Activated CD8-positive, alpha-beta memory T cell treated with anti-CD3 and anti-CD28 coated beads for 36 hours (primary cell): ENCODE data around the gene DNAJA3. TPM values are rescaled to one million over a fixed set of nuclear protein-coding genes. Genes with fewer than 3 reads are reported as not detected.

Source experiments
- CTCF ChIA-PET: fragments of 350-600 bp; sonication (Branson Sonifier 250); formaldehyde crosslinking; loops from one replicate; lab custom pipeline; 2021; ENCODE audit warnings: antibody characterized with exemption; lab: Charles Lee
- POLR2A ChIA-PET: fragments of 350-600 bp; sonication (Branson Sonifier 250); formaldehyde crosslinking; loops from one replicate; lab custom pipeline; 2021; ENCODE audit warnings: antibody characterized with exemption; lab: Charles Lee
- total RNA-seq, 2 experiments: library from RNA; stranded (reverse); gene quantifications; one replicate each; pipeline ENCODE4 v1.2.3, GENCODE V29; 2021

DNAJA3 gene
- total RNA-seq, 2 experiments from 2014 or later: 109 to 111 TPM

DNA sequence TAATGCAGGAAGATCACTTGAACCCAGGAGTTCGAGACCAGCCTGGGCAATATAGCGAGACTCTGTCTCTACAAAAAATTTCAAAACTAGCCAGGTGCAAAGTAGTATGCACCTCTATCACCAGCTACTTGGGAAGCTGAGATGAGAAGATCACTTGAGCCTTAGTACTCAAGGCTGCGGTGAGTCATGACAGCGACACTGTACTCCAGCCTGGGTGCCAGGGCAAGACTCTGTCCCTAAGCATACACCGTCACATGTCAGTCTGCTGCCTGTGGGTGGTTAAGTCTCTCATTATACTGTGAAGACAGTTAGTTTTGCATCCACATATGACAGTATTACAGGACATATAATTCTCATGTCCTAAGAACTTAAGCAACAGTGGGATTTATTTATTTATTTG, 27.0 kb downstream of the DNAJA3 start:
- CTCF ChIA-PET: no interaction called here
- POLR2A ChIA-PET: no interaction called here

DNA sequence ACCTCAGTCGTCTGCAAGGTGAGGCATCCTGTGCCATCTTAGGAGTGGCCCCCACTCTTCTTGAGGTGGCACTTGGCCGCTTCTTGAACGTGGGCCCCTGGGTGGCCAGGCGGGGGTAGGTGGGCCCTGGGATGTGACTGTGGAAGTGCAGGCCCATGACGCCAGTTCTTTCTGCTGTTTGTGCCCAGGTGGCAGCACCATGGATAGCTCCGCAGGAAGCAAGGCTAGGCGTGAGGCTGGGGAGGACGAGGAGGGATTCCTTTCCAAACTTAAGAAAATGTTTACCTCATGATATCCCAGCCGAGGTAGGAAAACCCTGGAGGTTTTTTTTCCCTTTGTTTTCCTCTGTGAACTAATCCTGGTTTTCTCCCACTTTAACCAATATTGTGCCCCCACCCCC, 29.0 kb downstream of the DNAJA3 start:
- ChIA-PET POLR2A (no interaction called here), CTCF (no interaction called here)

DNA sequence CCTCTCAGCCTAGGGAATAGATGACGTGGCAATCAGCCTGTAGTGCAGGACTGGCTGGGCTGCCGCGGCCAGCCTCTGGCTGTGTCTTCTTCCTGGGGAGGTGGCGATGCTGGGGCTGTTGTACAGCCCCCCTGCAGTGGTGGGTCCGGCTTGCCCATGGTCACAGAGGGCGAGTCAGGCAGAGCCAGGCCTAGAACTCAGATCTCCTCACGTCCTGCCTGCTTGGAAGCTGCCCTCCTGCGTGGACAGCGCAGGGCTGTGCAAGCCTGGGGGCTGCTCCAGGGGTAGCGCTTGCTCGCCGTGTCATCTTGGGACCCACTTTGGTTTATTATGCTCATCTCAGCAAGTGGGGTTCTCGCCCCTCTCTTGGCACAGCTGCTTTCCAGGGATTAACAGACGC, 29.4 kb downstream of the DNAJA3 start:
- CTCF ChIA-PET: no interaction called here

DNA sequence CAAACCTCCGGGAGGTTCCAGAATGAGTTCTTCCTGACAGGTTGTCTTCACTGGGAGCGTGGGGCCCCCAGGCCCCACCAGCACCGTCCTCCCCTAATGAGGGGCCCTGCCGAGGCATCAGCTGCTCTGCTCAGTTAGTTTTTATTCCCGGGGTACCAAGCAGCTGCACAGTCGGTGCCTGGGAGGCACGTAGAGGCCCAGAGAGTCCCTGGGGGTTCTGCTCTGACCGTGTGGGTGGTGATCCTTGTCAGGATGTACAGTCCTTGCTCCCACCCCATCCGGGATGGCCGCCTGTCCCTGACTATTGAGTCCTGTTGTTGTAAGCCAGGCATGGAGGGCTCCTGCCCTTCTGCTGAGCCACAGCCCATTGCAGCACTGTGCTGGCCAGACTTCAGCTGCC, 30.3 kb downstream of the DNAJA3 start:
- CTCF ChIA-PET: no interaction called here
- POLR2A ChIA-PET: no interaction called here

More for the DNA sequence above, 29.4 kb downstream of the DNAJA3 start:
- POLR2A ChIA-PET: no interaction called here

DNA sequence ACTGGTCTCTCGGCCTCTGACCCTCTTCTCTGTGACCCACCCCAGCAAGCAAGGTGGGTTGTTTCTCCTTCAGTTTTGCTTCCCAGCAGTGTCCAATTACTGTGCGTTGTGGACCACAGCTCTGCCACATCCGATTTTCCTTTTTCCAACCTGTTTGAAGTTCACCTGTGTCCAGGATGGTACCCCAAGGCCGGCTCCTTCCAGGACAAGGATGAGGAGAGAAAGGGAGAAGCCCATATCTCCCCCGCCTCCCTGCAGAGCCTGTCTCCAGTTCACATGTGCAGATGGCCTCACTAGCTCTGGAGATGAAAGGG, 35.2 kb downstream of the DNAJA3 start:
- POLR2A ChIA-PET: interaction anchor here (0.6 kb wide), 2 partner anchors 75 to 373 kb away, joined by 13 to 15 read pairs; no protein-coding TSS in a partner anchor
- CTCF ChIA-PET: no interaction called here

DNA sequence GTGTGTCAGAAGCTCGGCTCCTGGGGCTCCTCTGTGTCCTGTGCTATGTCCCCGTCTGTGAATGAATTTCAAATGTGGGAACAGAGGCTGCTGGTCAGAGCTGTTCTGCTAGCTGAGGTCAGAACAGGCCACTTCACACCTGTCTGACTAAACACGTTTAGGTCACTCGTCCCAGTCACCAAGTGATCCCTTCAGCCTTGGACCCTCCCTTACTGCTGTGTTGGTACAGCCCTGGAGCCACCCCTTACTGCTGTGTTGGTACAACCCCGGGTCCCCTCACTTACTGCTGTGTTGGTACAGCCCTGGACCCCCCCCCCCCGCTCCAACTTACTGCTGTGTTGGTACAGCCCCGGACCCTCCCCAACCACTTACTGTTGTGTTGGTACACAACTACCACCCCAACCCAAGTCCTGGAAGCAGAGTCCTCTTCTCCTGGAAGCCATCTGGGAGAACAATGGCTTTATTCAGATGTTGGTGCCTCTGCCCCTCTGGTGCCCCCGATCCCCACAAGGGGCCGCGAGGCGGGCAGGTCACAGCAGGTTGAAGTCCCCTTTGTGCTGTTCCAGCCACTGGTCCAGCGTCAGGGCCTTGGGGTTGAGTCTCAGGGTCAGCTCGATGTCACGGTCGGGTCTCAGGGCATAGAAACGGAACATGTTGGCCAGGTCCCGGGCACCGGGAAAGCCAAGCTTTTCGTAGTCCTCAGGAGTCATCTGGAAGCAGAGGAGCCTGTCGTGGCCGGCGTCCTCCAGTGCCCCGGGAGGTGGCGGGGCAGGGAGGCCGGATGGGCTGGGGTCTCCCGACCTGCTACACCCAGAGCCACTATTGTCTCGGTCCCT, 35.8 kb downstream of the DNAJA3 start:
- ChIA-PET POLR2A (interaction anchor here (0.6 kb wide), 1 partner anchor 372 kb away, joined by 13 read pairs; no protein-coding TSS in a partner anchor), CTCF (no interaction called here)

DNA sequence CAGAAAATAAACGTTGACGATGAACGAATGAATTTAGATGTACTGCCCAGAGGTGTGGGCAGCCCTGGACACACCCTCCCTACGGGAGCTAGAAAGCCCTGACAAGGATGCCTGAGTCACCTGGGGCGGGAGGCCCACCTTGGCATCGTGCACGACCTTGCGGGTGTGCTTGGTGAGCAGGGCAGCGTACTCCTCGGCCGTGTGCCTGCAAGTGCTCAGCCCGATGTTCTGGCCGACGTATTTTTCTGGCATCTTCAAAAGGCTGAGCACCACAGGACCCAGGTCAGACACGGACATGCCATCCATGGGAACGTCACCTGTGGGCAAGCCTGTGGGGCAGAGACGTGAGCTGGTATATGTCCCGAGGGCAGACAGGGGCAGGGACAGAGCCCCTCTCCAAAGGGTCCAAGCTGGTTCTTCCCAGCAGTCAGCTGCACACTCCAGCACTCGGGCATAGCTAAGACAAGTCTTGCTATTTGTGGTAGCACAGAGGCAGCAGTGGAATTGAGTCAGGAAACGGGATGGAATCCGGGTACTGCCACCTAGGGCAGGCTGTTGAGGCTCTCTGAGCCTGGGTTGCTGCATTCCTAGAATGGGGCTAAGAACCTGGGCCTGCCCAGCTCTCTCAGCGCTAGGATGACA, 38.0 kb downstream of the DNAJA3 start:
- POLR2A ChIA-PET: no interaction called here
- CTCF ChIA-PET: interaction anchor here (0.7 to 1.3 kb wide), 4 partner anchors 13 to 43 kb away, joined by 3 to 4 read pairs (median 3); partner anchors contain the start of gene HMOX2

DNA sequence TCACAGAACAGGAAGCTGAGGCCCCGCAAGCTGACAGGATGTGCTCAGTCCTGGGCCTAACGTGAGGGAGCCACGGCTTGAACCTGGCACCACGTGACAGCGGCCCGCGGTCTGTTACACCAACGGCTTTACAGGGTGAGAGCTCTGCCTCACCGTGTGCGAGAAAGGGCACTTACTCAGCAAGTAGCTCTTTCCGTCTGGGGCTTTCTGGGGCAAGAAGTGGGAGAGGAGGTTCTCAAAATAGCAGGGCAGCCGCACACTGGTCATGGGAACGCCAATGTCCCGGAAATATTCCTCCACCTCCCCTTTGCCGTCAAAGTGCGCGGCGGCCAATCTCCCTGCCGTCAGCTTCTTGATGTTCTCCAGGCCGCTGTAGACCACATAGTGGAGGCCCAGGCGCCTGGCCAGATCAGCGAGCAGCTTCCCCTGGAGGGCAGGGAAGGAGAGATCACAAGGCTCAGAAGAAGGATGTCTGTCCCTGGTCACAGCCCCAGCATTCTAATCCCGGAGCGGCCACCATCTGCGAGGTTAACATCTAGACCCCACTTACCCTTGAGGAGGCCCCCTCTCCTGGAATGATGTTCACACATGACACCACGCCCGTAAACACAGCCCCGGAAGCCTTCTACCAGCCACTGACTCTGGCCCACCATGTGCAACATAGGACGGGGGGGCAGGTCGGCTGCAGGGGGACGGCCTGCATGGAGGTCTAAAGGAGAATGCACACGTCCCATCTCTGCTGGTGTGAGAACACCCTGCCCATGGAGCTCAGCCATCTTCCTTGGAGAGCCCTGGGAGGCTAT, 40.5 kb downstream of the DNAJA3 start:
- ChIA-PET CTCF (interaction anchor here (1.0 to 2.0 kb wide), 4 partner anchors 10 to 82 kb away, joined by 3 to 17 read pairs (median 4); partner anchors contain the start of genes HMOX2 and NMRAL1), POLR2A (interaction anchor here (0.6 to 3.0 kb wide), 8 partner anchors 10 to 200 kb away, joined by 3 to 31 read pairs (median 4); partner anchors contain the start of genes DNAJA3, HMOX2 and NMRAL1)

DNA sequence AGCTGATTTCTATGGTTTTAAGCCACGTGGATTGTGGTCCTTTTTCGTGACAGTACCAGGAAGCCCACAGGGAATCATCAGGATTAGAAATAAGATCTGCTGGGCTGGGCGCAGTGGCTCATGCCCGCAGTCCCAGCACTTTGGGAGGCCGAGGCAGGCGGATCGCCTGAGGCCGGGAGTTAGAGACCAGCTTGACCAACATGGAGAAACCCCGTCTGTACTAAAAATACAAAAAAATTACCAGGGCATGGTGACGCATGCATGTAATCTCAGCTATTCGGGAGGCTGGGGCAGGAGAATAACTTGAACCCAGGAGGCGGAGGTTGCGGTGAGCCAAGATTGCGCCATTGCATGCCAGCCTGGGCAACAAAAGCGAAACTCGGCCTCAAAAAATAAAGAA, 42.2 kb downstream of the DNAJA3 start:
- ChIA-PET CTCF (no interaction called here), POLR2A (interaction anchor here (0.6 to 3.0 kb wide), 2 partner anchors 8 to 34 kb away, joined by 3 to 31 read pairs; partner anchors contain the start of genes HMOX2 and NMRAL1)

DNA sequence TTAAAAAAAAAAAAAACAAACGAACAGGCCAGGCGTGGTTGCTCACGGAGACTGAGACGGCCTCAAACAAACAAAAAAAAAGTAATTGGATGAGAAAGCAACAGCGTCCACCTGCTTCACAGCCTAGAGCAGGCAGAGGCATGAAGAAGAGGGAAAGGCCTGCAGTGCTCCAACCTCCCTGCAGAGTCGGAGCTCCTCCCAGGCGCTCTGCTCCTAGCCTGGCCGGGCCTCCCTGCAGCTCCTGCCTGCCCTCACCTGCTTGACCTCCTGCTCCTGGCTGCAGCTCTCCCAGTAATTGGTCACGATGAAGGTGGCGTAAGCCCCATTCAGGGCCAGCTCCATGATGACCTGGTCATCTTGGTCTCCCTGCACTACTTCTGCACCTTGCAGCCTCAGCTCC, 43.3 kb downstream of the DNAJA3 start:
- POLR2A ChIA-PET: interaction anchor here (0.7 kb wide), 1 partner anchor 21 kb away, joined by 3 read pairs; no protein-coding TSS in a partner anchor
- CTCF ChIA-PET: no interaction called here

DNA sequence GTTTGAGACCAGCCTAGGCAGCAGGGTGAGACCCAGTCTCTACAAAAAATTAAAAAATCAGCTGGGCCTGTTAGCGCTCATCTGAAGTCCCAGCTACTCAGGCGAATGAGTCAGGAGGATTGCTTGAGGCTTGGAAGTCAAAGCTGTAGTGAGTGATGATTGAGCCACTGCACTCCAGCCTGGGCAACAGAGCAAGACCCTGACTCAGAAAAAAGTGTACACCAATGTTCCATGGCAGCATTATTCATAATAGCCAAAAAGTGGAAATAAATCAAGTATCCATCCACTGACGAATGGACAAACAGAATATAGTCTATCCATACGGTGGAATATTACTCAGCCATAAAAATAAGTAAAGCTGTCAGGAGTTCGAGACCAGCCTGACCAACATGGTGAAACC, 46.2 kb downstream of the DNAJA3 start:
- ChIA-PET POLR2A (no interaction called here), CTCF (interaction anchor here (0.7 to 0.8 kb wide), 2 partner anchors 34 to 67 kb away, joined by 3 read pairs; no protein-coding TSS in a partner anchor)

DNA sequence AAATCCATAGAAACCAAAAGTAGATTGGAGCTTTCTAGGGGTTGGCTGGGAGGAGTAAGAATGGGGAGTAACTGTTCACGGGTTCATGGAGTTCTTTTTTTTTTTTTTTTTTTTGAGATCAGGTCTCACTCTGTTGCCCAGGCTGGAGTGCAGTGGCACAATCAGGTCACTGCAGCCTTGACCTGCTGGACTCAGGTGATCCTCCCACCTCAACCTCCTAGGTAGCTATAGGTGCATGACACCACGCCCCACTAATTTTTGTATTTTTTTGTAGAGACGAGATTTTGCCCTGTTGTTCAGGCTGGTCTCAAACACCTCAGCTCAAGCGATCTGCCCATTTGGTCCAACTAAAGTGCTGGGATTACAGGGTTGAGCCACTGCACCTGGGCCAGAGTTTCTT, 47.2 kb downstream of the DNAJA3 start:
- POLR2A ChIA-PET: interaction anchor here (0.6 kb wide), 1 partner anchor 296 kb away, joined by 3 read pairs; no protein-coding TSS in a partner anchor
- CTCF ChIA-PET: interaction anchor here (0.7 kb wide), 2 partner anchors 57 to 77 kb away, joined by 3 to 4 read pairs; no protein-coding TSS in a partner anchor

DNA sequence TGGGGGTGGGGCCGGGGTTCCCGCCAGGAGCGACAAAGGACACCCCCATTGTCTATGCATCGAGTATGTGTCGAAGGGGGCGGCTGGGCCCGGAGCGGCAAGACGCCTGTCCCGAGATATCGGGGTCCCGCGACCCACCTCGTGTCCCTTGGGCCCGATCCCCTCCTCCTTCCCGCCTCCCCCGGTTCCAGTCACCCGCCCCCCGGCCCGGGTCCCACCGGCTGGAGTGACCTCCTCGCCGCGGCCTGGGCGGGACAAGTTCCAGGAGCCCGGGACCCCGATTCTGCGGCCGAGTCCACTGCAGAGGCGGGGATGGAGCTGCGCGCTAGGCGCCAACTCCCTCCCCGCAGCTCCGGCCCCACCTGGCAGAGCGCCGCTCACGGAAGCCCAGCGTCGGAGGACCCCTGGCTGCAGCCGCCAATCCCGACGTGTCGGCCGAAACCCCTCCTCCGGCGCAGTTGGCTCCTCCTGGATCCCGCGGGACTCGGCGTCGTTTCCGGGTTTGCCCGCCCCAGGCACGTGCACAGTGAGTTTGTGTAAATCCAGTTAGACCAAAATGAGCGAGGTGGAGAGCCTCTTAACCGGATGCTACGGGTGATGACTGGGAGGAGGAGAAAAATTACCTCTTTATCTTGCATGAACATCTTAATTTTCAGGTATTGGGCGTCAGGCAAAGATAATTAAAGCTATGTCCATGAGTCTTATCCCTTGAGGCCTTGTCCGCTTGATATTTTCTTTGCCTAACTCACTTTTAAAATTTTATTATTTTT, 48.7 kb downstream of the DNAJA3 start, which contains the start of gene NMRAL1:
TSS of gene NMRAL1 (minus strand) at position 434 of the 770 bp plus-strand sequence. CDS start 493 bp downstream, outside the sequence.
- POLR2A ChIA-PET: interaction anchor here (1.1 to 4.7 kb wide), 4 partner anchors 8 to 203 kb away, joined by 3 to 31 read pairs (median 3); partner anchors contain the start of gene CDIP1
- CTCF ChIA-PET: interaction anchor here (1.2 to 5.3 kb wide), 3 partner anchors 8 to 221 kb away, joined by 3 to 36 read pairs (median 17); no protein-coding TSS in a partner anchor

DNA sequence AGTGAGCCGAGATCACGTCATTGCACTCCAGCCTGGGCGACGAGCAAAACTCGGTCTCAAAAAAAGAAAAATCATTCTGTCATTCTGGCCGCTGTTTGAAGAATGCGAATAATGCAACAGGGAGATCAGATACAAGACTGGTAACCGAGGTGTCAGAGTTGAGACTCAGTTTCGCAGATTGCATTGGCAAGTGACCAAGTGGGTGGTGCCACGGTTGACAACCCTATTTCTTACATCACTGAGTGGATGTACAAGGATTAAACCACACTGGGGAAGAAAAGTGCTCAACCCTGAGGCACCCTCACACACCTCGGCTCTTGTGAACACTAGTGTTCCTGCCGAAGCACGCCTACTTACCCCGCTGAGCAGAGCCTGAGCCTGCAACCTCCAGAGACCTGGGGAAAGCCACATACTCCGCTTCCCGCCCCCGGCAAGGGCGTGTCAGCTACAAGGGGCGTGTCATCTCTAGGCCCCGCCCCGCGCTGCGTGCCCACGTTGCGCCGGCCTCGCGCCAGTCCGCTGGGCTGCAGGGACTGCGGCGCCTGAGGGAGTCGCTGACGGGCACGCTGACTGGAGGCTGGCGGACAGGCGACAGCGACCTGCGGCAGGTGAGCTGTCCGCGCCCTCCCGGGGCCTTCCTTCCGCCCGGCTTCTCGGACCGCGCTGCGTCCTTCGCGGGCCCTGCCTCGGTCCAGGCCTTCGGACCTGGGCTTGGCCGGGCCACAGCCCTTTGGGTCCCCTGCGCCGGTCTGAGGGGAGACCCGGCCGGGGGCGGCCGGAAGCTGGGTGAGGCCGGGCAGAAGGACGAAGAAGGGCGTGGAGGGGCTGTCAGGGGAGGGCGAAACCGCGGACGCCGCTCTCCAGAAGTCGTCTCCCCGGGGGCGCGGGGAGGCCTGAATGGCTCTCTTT, 50.5 kb downstream of the DNAJA3 start, which contains the start of gene HMOX2:
TSS of gene HMOX2 (plus strand) at position 519 of the 909 bp plus-strand sequence. CDS start 29,127 bp downstream, outside the sequence.
- ChIA-PET POLR2A (interaction anchor here (0.5 to 4.7 kb wide), 14 partner anchors 10 to 292 kb away, joined by 3 to 31 read pairs (median 4); partner anchors contain the start of genes CORO7 and TFAP4), CTCF (interaction anchor here (0.7 to 5.3 kb wide), 12 partner anchors 10 to 148 kb away, joined by 3 to 36 read pairs (median 4); partner anchors contain the start of genes CORO7 and MGRN1)

DNA sequence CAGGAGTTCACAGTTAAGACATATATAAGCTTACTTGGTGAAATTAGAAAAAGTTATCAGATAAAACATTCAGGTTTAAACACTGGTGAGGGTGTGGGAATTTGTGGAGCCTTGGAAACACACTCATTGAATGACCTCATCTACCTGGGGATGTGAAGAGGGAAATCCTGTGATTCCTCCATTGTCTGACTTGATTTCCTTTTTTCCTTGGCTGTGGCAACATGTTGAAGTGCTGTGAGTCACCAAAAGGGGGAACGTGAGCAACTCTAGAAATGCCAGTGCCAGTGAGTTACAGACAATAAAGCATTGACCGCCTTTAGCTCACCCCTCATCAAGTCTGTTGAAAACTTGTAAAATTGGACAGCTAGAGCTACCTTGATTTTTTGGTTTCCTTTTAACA, 52.3 kb downstream of the DNAJA3 start:
- ChIA-PET CTCF (interaction anchor here (0.6 to 5.3 kb wide), 6 partner anchors 10 to 146 kb away, joined by 3 to 36 read pairs (median 6); partner anchors contain the start of gene MGRN1), POLR2A (interaction anchor here (0.6 to 4.7 kb wide), 3 partner anchors 10 to 64 kb away, joined by 3 to 31 read pairs (median 11); no protein-coding TSS in a partner anchor)

DNA sequence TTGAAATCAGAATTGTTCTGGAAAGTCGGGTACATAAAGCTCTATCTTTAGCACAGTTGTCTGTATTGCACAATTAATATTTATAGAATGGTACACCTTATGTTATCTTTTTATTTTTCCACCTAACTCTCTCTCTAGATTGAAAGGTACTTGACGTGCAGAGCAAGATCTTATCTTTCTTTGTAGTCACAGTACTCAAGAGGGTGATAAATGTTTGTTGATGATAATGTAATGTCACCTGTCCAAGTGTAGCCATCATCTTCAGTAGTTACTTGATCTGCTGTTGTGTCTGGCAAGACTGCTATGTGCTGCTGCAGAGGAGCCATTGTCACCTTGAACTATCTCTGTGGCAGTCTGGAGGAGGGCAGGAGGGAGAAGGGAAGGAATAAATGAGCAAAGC, 55.9 kb downstream of the DNAJA3 start:
- POLR2A ChIA-PET: interaction anchor here (0.7 kb wide), 1 partner anchor 16 kb away, joined by 4 read pairs; no protein-coding TSS in a partner anchor
- CTCF ChIA-PET: no interaction called here
